H1 (cell line): ENCODE measurements around the gene RAB6D. TPM values are rescaled to one million over a fixed set of nuclear protein-coding genes. Genes with fewer than 3 reads are reported as not detected.

ENCODE experiments used
- polyA plus RNA-seq, 7 experiments: library from polyadenylated mRNA; depleted of rRNA in 3 of 7; stranded (reverse) in 5 of 7; unstranded in 2 of 7; fragments of >200 nt in 5 of 7; fragments of 200-250 nt in 2 of 7; gene quantifications; 1 replicate in 5 of 7; 2 replicates in 1 of 7; 4 replicates in 1 of 7; pipeline versions ENCODE4 v1.2.1 to v1.2.3, GENCODE V29; 2011 to 2013; ENCODE audit warnings: missing spikeins in 2 of 7, mixed read lengths in 2 of 7
- total RNA-seq: library from RNA; stranded (reverse); fragmentation: NEBNext Ultra II Directional; extraction: Animal tissue kit (Norgen Biotek cat#: 25700); gene quantifications from 2 replicates; pipeline ENCODE4 v1.2.1, GENCODE V29; 2021
- TF ChIP-seq, protein P1 (sequence below): fragments of 300-600 bp; sonication (generic); IDR thresholded peaks from 2 replicates; pipeline ENCODE4 v1.7.1; 2012; ENCODE audit warnings: low read length, moderate library complexity, mild to moderate bottlenecking, inconsistent platforms; ENCODE audit not compliant: insufficient replicate concordance

The RAB6D gene
- total and polyA plus RNA-seq, 2 of the 8 experiments (the other 6 are each of a cell fraction or from before 2014, with no cell fraction given): 0.05 to 0.22 TPM

GRCh38 chr2:131366643-131367042 is 2.7 kb upstream of the RAB6D start (continued):
- TF ChIP-seq, protein P1, sequence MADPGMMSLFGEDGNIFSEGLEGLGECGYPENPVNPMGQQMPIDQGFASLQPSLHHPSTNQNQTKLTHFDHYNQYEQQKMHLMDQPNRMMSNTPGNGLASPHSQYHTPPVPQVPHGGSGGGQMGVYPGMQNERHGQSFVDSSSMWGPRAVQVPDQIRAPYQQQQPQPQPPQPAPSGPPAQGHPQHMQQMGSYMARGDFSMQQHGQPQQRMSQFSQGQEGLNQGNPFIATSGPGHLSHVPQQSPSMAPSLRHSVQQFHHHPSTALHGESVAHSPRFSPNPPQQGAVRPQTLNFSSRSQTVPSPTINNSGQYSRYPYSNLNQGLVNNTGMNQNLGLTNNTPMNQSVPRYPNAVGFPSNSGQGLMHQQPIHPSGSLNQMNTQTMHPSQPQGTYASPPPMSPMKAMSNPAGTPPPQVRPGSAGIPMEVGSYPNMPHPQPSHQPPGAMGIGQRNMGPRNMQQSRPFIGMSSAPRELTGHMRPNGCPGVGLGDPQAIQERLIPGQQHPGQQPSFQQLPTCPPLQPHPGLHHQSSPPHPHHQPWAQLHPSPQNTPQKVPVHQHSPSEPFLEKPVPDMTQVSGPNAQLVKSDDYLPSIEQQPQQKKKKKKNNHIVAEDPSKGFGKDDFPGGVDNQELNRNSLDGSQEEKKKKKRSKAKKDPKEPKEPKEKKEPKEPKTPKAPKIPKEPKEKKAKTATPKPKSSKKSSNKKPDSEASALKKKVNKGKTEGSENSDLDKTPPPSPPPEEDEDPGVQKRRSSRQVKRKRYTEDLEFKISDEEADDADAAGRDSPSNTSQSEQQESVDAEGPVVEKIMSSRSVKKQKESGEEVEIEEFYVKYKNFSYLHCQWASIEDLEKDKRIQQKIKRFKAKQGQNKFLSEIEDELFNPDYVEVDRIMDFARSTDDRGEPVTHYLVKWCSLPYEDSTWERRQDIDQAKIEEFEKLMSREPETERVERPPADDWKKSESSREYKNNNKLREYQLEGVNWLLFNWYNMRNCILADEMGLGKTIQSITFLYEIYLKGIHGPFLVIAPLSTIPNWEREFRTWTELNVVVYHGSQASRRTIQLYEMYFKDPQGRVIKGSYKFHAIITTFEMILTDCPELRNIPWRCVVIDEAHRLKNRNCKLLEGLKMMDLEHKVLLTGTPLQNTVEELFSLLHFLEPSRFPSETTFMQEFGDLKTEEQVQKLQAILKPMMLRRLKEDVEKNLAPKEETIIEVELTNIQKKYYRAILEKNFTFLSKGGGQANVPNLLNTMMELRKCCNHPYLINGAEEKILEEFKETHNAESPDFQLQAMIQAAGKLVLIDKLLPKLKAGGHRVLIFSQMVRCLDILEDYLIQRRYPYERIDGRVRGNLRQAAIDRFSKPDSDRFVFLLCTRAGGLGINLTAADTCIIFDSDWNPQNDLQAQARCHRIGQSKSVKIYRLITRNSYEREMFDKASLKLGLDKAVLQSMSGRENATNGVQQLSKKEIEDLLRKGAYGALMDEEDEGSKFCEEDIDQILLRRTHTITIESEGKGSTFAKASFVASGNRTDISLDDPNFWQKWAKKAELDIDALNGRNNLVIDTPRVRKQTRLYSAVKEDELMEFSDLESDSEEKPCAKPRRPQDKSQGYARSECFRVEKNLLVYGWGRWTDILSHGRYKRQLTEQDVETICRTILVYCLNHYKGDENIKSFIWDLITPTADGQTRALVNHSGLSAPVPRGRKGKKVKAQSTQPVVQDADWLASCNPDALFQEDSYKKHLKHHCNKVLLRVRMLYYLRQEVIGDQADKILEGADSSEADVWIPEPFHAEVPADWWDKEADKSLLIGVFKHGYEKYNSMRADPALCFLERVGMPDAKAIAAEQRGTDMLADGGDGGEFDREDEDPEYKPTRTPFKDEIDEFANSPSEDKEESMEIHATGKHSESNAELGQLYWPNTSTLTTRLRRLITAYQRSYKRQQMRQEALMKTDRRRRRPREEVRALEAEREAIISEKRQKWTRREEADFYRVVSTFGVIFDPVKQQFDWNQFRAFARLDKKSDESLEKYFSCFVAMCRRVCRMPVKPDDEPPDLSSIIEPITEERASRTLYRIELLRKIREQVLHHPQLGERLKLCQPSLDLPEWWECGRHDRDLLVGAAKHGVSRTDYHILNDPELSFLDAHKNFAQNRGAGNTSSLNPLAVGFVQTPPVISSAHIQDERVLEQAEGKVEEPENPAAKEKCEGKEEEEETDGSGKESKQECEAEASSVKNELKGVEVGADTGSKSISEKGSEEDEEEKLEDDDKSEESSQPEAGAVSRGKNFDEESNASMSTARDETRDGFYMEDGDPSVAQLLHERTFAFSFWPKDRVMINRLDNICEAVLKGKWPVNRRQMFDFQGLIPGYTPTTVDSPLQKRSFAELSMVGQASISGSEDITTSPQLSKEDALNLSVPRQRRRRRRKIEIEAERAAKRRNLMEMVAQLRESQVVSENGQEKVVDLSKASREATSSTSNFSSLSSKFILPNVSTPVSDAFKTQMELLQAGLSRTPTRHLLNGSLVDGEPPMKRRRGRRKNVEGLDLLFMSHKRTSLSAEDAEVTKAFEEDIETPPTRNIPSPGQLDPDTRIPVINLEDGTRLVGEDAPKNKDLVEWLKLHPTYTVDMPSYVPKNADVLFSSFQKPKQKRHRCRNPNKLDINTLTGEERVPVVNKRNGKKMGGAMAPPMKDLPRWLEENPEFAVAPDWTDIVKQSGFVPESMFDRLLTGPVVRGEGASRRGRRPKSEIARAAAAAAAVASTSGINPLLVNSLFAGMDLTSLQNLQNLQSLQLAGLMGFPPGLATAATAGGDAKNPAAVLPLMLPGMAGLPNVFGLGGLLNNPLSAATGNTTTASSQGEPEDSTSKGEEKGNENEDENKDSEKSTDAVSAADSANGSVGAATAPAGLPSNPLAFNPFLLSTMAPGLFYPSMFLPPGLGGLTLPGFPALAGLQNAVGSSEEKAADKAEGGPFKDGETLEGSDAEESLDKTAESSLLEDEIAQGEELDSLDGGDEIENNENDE: no peak
- TF ChIP-seq, all 59 proteins: peak for 0
